Neural cell (in vitro differentiated cells): ENCODE data around the gene VSIG8. TPM values are rescaled to one million over a fixed set of nuclear protein-coding genes. Genes with fewer than 3 reads are reported as not detected.
"Not testable (repeated sequence)": the region's sequence is repeated elsewhere in the genome, so short reads cannot be mapped to it uniquely, and the experiment has no call there.

Experiments used
- H2AFZ ChIP-seq: fragments of 200-600, 300-800 bp; sonication (generic), shearing (Covaris generic); 2 replicates; pipeline ENCODE4 v1.6.0; 2014; ENCODE audit warnings: low read depth, mild to moderate bottlenecking, antibody characterized with exemption, low read length, moderate library complexity
- H3F3A ChIP-seq: fragments of 200-600 bp; shearing (Covaris generic); 2 replicates; pipeline ENCODE4 v1.6.1; 2016; ENCODE audit warnings: mild to moderate bottlenecking, moderate library complexity, mixed read lengths, antibody characterized with exemption, low read length; ENCODE audit not compliant: insufficient read depth, poor library complexity, severe bottlenecking
- H3K27ac ChIP-seq: fragments of 200-600, 300-800 bp; sonication (generic), shearing (Covaris generic); 2 replicates; pipeline ENCODE4 v1.5.1; 2014; ENCODE audit warnings: mild to moderate bottlenecking, low read length, moderate library complexity
- H3K27me3 ChIP-seq: fragments of 300-800, 200-600 bp; sonication (generic), shearing (Covaris generic); 2 replicates; pipeline ENCODE4 v1.6.0; 2014; ENCODE audit warnings: mild to moderate bottlenecking, low read depth, low read length, moderate library complexity; ENCODE audit not compliant: insufficient read depth
- H3K36me3 ChIP-seq: fragments of 300-800, 200-600 bp; sonication (generic), shearing (Covaris generic); 2 replicates; pipeline ENCODE4 v1.5.1; 2014; ENCODE audit warnings: mild to moderate bottlenecking, antibody characterized with exemption, low read length, moderate library complexity; ENCODE audit not compliant: insufficient read depth
- H3K4me2 ChIP-seq: fragments of 300-800, 200-600 bp; sonication (generic), shearing (Covaris generic); 2 replicates; pipeline ENCODE4 v1.6.0; 2014; ENCODE audit warnings: mild to moderate bottlenecking, low read length
- H3K4me3 ChIP-seq: fragments of 300-800, 200-600 bp; sonication (generic), shearing (Covaris generic); 2 replicates; pipeline ENCODE4 v1.5.1; 2014; ENCODE audit warnings: mild to moderate bottlenecking, low read length, moderate library complexity
- H3K79me2 ChIP-seq: fragments of 200-600 bp; shearing (Covaris generic); replicated peaks from 2 replicates; pipeline ENCODE4 v1.6.0; 2014; ENCODE audit warnings: mild to moderate bottlenecking, low read length, moderate library complexity; ENCODE audit not compliant: insufficient read depth
- H3K9ac ChIP-seq: fragments of 300-800, 200-600 bp; sonication (generic), shearing (Covaris generic); 2 replicates; pipeline ENCODE4 v1.6.1; 2016; ENCODE audit warnings: mild to moderate bottlenecking, low read length, mixed read lengths
- H3K9me2 ChIP-seq: fragments of 200-600 bp; shearing (Covaris generic); 2 replicates; pipeline ENCODE4 v1.6.1; 2016; ENCODE audit warnings: mild to moderate bottlenecking, low read length, mixed read lengths; ENCODE audit not compliant: insufficient read depth
- H3K9me3 ChIP-seq: fragments of 200-600, 300-800 bp; sonication (generic), shearing (Covaris generic); 2 replicates; pipeline ENCODE4 v1.6.1; 2016; ENCODE audit warnings: mild to moderate bottlenecking, mixed run types, low read length, moderate library complexity, mixed read lengths
- H4K20me1 ChIP-seq: fragments of 200-600 bp; shearing (Covaris generic); 2 replicates; pipeline ENCODE4 v1.6.1; 2016; ENCODE audit warnings: mild to moderate bottlenecking, mixed run types; ENCODE audit not compliant: insufficient read depth
- CTCF ChIP-seq: fragments of 450-650 bp; IDR thresholded peaks from 2 replicates; pipeline ENCODE4 v1.5.1; 2014; ENCODE audit warnings: antibody characterized with exemption, mild to moderate bottlenecking, moderate library complexity; ENCODE audit not compliant: poor library complexity, severe bottlenecking
- EP300 ChIP-seq: fragments of 450-650 bp; conservative IDR thresholded peaks from 2 replicates; pipeline ENCODE4 v1.6.1; 2014; ENCODE audit warnings: antibody characterized with exemption, mild to moderate bottlenecking, moderate library complexity; ENCODE audit not compliant: poor library complexity, severe bottlenecking
- EZH2 ChIP-seq: fragments of 200-600, 300-800 bp; shearing (Covaris generic), sonication (generic); IDR thresholded peaks from 2 replicates; pipeline ENCODE4 v1.6.1; 2014; ENCODE audit warnings: antibody characterized with exemption, low read length, borderline replicate concordance, mild to moderate bottlenecking; ENCODE audit not compliant: insufficient read depth, poor library complexity, severe bottlenecking
- MXI1 ChIP-seq: fragments of 450-650 bp; conservative IDR thresholded peaks from 2 replicates; pipeline ENCODE4 v1.6.1; 2014; ENCODE audit warnings: antibody characterized with exemption, mild to moderate bottlenecking; ENCODE audit not compliant: poor library complexity, severe bottlenecking
- POLR2AphosphoS5 ChIP-seq: IDR thresholded peaks from 2 replicates; pipeline ENCODE4 v1.6.1; 2012
- RAD21 ChIP-seq: fragments of 450-650 bp; conservative IDR thresholded peaks from 2 replicates; pipeline ENCODE4 v1.6.1; 2014; ENCODE audit warnings: antibody characterized with exemption, mild to moderate bottlenecking, moderate library complexity
- REST ChIP-seq: IDR thresholded peaks from 2 replicates; pipeline ENCODE4 v1.6.1; 2012; ENCODE audit warnings: borderline replicate concordance
- SMC3 ChIP-seq: fragments of 450-650 bp; conservative IDR thresholded peaks from 2 replicates; pipeline ENCODE4 v1.6.1; 2014; ENCODE audit warnings: antibody characterized with exemption, mild to moderate bottlenecking, moderate library complexity; ENCODE audit not compliant: poor library complexity
- TAF1 ChIP-seq: IDR thresholded peaks from 2 replicates; pipeline ENCODE4 v1.6.1; 2012; ENCODE audit warnings: low read depth
- polyA plus RNA-seq: library from polyadenylated mRNA; depleted of rRNA; stranded (reverse); fragments of >200 nt; gene quantifications from 2 replicates; pipeline ENCODE4 v1.2.3, GENCODE V29; 2014

Gene VSIG8
- polyA plus RNA-seq, 1 donor from 2014 or later = 0.37 TPM

- H3K9me3 ChIP-seq = no peaks in the 10 kb centered on the region
- no peak for TF ChIP-seq CTCF
- no peak for TF ChIP-seq RAD21
- TF ChIP-seq EZH2 = no peak
- TF ChIP-seq SMC3 = no peak
- H3K36me3 ChIP-seq = no peaks in the 10 kb centered on the region
- no peak overlapping the region for H3K27ac ChIP-seq
- no peak overlapping the region for H3K4me2 ChIP-seq
- no peaks in the 10 kb centered on the region for H3K27me3 ChIP-seq
- no peak overlapping the region for H3K9ac ChIP-seq
- H2AFZ ChIP-seq = no peak overlapping the region
- H3K9me2 ChIP-seq = no peaks in the 10 kb centered on the region
- H3K79me2 ChIP-seq = no peaks in the 10 kb centered on the region
- no peak overlapping the region for H3K4me3 ChIP-seq
- no peaks in the 10 kb centered on the region for H3F3A ChIP-seq
- no peaks in the 10 kb centered on the region for H4K20me1 ChIP-seq
These were observed 45.8 kb upstream of the VSIG8 start for GRCh38 chr1:159908031-159908940.

GRCh38 chr1:159906960-159907359 is 44.5 kb upstream of the VSIG8 start:
- H3K9me2 ChIP-seq = no peaks in the 10 kb centered on the region
- no peak overlapping the region for H3K4me2 ChIP-seq
- TF ChIP-seq CTCF = no peak
- TF ChIP-seq REST = no peak
- TF ChIP-seq MXI1 = no peak
- no peak for TF ChIP-seq EZH2
- TF ChIP-seq EP300 = no peak
- TF ChIP-seq RAD21 = no peak
- TF ChIP-seq POLR2AphosphoS5 = no peak
- no peak for TF ChIP-seq TAF1
- no peak for TF ChIP-seq SMC3
- no peaks in the 10 kb centered on the region for H3K79me2 ChIP-seq
- no peaks in the 10 kb centered on the region for H3K9me3 ChIP-seq
- H3F3A ChIP-seq = no peaks in the 10 kb centered on the region
- no peaks in the 10 kb centered on the region for H4K20me1 ChIP-seq
- no peak overlapping the region for H3K4me3 ChIP-seq
- no peak overlapping the region for H3K27ac ChIP-seq
- H3K27me3 ChIP-seq = no peaks in the 10 kb centered on the region
- H3K9ac ChIP-seq = no peak overlapping the region
- no peak overlapping the region for H2AFZ ChIP-seq
- no peaks in the 10 kb centered on the region for H3K36me3 ChIP-seq

- H3K4me3 ChIP-seq, H3F3A ChIP-seq, H4K20me1 ChIP-seq, H3K27ac ChIP-seq, H3K27me3 ChIP-seq, H3K79me2 ChIP-seq, H2AFZ ChIP-seq, H3K36me3 ChIP-seq, H3K9me2 ChIP-seq, H3K9ac ChIP-seq, H3K4me2 ChIP-seq, H3K9me3 ChIP-seq: not testable (repeated sequence)
These were observed 41.6 kb upstream of the VSIG8 start for GRCh38 chr1:159904036-159904435.
